GM12878 (cell line): ENCODE measurements around the gene CTSH.

ENCODE experiments used
- CREB1 ChIP-seq: IDR thresholded peaks from 2 replicates; pipeline ENCODE4 v1.6.1; 2012; ENCODE audit warnings: low read depth, mild to moderate bottlenecking, inconsistent platforms
- FOXK2 ChIP-seq: fragments of 450-650 bp; IDR thresholded peaks from 2 replicates; pipeline ENCODE4 v1.6.1; 2017; ENCODE audit warnings: mild to moderate bottlenecking, moderate library complexity
- POLR2A ChIP-seq: IDR thresholded peaks from 2 replicates; pipeline ENCODE4 v1.6.1; 2011; ENCODE audit warnings: low read depth, mild to moderate bottlenecking, low read length
- RELA ChIP-seq: fragments of 450-650 bp; IDR thresholded peaks from 2 replicates; pipeline ENCODE4 v1.8.0; 2014; ENCODE audit warnings: borderline replicate concordance; ENCODE audit not compliant: partially characterized antibody
- ZNF24 ChIP-seq: fragments of 450-650 bp; IDR thresholded peaks from 2 replicates; pipeline ENCODE4 v1.6.1; 2017; ENCODE audit warnings: antibody characterized with exemption, mild to moderate bottlenecking
- ZNF384 ChIP-seq: IDR thresholded peaks from 2 replicates; pipeline ENCODE4 v1.6.1; 2012; ENCODE audit warnings: low read depth, mild to moderate bottlenecking, low read length, improper control_type of control experiment, borderline replicate concordance
- TF ChIP-seq, protein P1 (sequence below), 3 experiments: IDR thresholded peaks in 2 of 3; conservative IDR thresholded peaks in 1 of 3; 2 replicates each; pipeline ENCODE4 v1.5.1; 2011; ENCODE audit warnings: low read depth in 3 of 3, low read length in 3 of 3, mild to moderate bottlenecking in 3 of 3, control low read depth in 2 of 3, moderate library complexity in 2 of 3, inconsistent platforms in 1 of 3, mixed read lengths in 1 of 3; ENCODE audit not compliant: control insufficient read depth in 2 of 3, insufficient read depth in 1 of 3; ENCODE audit errors: extremely low read depth in 1 of 3
- TF ChIP-seq, protein P2 (sequence below): IDR thresholded peaks from 2 replicates; pipeline ENCODE4 v1.6.1; 2012; ENCODE audit warnings: mild to moderate bottlenecking, low read depth, low read length
- TF ChIP-seq, protein P3 (sequence below): fragments of 450-650 bp; IDR thresholded peaks from 2 replicates; pipeline ENCODE4 v1.6.1; 2016; ENCODE audit warnings: mild to moderate bottlenecking

DNA sequence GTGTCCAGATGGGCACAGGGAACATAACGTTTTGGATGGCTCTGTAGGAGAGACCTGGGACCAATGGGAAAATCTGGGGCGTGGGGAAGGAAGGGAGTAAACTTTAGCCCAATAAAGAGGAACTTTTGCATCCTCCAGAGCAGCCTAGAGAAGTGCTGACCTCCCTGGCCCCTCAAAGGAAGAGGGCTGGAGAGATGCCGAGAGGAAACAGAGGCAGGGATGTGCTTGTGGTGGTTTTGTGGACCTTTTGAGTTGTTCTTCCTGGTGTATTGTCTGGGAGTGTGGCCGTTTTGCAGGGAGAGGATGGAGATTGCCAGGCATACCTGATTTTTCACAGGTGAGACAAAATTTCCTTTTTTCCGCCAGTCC lies 10.2 kb downstream of the CTSH start:
- TF ChIP-seq ZNF384: no peak
- no peak for TF ChIP-seq CREB1
- TF ChIP-seq ZNF24: no peak
- TF ChIP-seq, protein P1, sequence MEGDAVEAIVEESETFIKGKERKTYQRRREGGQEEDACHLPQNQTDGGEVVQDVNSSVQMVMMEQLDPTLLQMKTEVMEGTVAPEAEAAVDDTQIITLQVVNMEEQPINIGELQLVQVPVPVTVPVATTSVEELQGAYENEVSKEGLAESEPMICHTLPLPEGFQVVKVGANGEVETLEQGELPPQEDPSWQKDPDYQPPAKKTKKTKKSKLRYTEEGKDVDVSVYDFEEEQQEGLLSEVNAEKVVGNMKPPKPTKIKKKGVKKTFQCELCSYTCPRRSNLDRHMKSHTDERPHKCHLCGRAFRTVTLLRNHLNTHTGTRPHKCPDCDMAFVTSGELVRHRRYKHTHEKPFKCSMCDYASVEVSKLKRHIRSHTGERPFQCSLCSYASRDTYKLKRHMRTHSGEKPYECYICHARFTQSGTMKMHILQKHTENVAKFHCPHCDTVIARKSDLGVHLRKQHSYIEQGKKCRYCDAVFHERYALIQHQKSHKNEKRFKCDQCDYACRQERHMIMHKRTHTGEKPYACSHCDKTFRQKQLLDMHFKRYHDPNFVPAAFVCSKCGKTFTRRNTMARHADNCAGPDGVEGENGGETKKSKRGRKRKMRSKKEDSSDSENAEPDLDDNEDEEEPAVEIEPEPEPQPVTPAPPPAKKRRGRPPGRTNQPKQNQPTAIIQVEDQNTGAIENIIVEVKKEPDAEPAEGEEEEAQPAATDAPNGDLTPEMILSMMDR (IDR thresholded peaks at IDR 0.05 in 2 of 3, conservative IDR thresholded peaks at IDR 0.05 in 1 of 3; ENCODE audit: control insufficient read depth in 2 of 3, extremely low read depth in 1 of 3, insufficient read depth in 1 of 3, low read depth in 3 of 3, low read length in 3 of 3): no peak
- TF ChIP-seq, protein P2, sequence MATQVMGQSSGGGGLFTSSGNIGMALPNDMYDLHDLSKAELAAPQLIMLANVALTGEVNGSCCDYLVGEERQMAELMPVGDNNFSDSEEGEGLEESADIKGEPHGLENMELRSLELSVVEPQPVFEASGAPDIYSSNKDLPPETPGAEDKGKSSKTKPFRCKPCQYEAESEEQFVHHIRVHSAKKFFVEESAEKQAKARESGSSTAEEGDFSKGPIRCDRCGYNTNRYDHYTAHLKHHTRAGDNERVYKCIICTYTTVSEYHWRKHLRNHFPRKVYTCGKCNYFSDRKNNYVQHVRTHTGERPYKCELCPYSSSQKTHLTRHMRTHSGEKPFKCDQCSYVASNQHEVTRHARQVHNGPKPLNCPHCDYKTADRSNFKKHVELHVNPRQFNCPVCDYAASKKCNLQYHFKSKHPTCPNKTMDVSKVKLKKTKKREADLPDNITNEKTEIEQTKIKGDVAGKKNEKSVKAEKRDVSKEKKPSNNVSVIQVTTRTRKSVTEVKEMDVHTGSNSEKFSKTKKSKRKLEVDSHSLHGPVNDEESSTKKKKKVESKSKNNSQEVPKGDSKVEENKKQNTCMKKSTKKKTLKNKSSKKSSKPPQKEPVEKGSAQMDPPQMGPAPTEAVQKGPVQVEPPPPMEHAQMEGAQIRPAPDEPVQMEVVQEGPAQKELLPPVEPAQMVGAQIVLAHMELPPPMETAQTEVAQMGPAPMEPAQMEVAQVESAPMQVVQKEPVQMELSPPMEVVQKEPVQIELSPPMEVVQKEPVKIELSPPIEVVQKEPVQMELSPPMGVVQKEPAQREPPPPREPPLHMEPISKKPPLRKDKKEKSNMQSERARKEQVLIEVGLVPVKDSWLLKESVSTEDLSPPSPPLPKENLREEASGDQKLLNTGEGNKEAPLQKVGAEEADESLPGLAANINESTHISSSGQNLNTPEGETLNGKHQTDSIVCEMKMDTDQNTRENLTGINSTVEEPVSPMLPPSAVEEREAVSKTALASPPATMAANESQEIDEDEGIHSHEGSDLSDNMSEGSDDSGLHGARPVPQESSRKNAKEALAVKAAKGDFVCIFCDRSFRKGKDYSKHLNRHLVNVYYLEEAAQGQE: no peak
- TF ChIP-seq RELA: no peak
- no peak for TF ChIP-seq FOXK2
- TF ChIP-seq POLR2A: no peak
- TF ChIP-seq, protein P3, sequence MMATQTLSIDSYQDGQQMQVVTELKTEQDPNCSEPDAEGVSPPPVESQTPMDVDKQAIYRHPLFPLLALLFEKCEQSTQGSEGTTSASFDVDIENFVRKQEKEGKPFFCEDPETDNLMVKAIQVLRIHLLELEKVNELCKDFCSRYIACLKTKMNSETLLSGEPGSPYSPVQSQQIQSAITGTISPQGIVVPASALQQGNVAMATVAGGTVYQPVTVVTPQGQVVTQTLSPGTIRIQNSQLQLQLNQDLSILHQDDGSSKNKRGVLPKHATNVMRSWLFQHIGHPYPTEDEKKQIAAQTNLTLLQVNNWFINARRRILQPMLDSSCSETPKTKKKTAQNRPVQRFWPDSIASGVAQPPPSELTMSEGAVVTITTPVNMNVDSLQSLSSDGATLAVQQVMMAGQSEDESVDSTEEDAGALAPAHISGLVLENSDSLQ: no peak
